Tibial nerve (tissue), 4 donors: ENCODE measurements around the gene ELAVL1. TPM values are rescaled to one million over a fixed set of nuclear protein-coding genes. Genes with fewer than 3 reads are reported as not detected.
"Not testable (repeated sequence)": the region's sequence is repeated elsewhere in the genome, so short reads cannot be mapped to it uniquely, and the experiment has no call there.

ENCODE experiments used
- DNase-seq, 2 donors: peaks; one replicate each; pipeline ENCODE4 v3.0.0-alpha.2; 2019; ENCODE audit warnings: low spot score in 2 of 2
- H3K27ac ChIP-seq, 4 donors: fragments of 200-600 bp; sonication (generic) in 3 of 4; one replicate each; pipeline ENCODE4 v1.5.1; 2017 to 2019; ENCODE audit warnings: mild to moderate bottlenecking in 1 of 4
- H3K27me3 ChIP-seq, 2 donors: fragments of 200-600 bp; sonication (generic) in 1 of 2; one replicate each; pipeline versions ENCODE4 v1.5.1 to v1.6.0; 2017 to 2019
- H3K36me3 ChIP-seq, 3 donors: fragments of 200-600 bp; sonication (generic); one replicate each; pipeline ENCODE4 v1.5.1; 2018 to 2019
- H3K4me1 ChIP-seq, 4 donors: fragments of 200-600 bp; sonication (generic) in 3 of 4; one replicate each; pipeline ENCODE4 v1.5.1; 2017 to 2019
- H3K4me3 ChIP-seq, 4 donors: fragments of 200-600 bp; sonication (generic) in 3 of 4; one replicate each; pipeline ENCODE4 v1.5.1; 2017 to 2019; ENCODE audit warnings: mild to moderate bottlenecking in 1 of 4, moderate library complexity in 1 of 4
- H3K9me3 ChIP-seq, 4 donors: fragments of 200-600 bp; sonication (generic) in 3 of 4; one replicate each; pipeline ENCODE4 v1.5.1; 2017 to 2019
- EP300 ChIP-seq, 2 donors: sonication (generic); formaldehyde crosslinking; IDR thresholded peaks; one replicate each; pipeline ENCODE4 v1.6.1; 2017; ENCODE audit warnings: antibody characterized with exemption in 2 of 2, mild to moderate bottlenecking in 1 of 2
- POLR2A ChIP-seq, 2 donors: fragments of 450-650 bp; IDR thresholded peaks; one replicate each; pipeline ENCODE4 v1.6.1; 2017; ENCODE audit warnings: antibody characterized with exemption in 2 of 2, mild to moderate bottlenecking in 2 of 2, moderate library complexity in 2 of 2
- WGBS, 2 donors: methylation state at CpG; one replicate each; pipeline ENCODE4 v1.1.5; 2018; 5-methylcytosine and 5-hydroxymethylcytosine counted together
- total RNA-seq, 4 donors: library from RNA; depleted of rRNA; stranded (reverse); fragments of >200 nt; gene quantifications; one replicate each; pipeline ENCODE4 v1.1.0, GENCODE V29; 2016
- TF ChIP-seq, protein P1 (sequence below), 5 experiments: fragments of 200-600 bp in 3 of 5; fragments of 450-650 bp in 2 of 5; sonication (generic) in 3 of 5; IDR thresholded peaks; one replicate each; pipeline ENCODE4 v1.5.1; 2016 to 2019; ENCODE audit warnings: antibody characterized with exemption in 5 of 5, mild to moderate bottlenecking in 3 of 5, moderate library complexity in 2 of 5

Gene ELAVL1
- total RNA-seq, 4 donors from 2014 or later: 25.8 to 36.4 (median 27.7) TPM

DNA sequence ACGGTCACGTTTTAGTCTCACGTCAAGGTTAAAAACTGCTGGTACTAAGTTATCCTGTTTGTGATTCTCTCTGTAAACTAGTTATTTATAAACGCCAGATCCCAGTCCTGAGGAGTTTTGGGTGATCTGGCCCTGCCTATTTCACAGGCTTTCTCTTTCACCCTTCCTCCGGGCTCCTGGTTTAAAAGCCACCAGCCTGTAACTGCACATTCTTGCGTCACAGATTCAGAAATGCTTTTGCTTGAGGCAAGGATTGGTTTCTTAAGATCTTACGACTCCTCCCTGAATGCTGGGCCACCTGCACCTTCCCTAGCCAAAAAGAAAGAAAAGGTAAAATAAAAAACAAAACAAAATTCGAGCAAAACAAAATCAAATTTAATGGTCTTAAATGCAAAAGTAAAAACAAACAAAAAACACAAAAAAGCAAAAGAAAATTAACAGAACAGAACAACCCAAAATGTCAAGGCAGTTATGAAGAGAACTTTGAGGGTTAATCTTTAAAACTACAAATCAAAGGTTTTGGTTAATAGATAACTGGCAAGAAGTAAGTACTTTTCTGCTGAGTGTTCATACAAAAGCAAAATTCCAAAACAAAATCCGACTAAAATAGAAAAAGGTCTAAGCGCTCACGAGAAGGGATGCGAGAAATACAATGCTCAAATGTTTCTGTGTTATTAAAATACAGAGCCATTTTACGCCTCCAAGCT lies 43.4 kb downstream of the ELAVL1 start:
- WGBS, 2 donors: 78 to 79% methylated on average over 13 of the region's 13 CpGs

DNA sequence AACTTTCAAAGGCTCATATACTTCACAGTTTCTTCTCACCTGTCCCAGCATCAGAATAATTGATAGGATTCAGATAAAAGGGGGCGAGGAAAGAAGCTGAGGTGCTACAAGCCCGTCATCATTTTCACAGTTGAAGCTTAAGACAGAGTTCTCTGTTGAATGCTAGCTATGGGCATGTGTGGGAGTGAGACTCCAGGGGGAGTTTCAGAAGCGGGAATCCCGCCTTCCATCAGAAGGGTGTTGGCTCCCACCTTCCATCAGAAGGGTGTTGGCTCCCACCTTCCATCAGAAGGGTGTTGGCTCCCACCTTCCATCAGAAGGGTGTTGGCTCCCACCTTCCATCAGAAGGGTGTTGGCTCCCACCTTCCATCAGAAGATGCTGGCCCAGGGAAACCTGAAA lies 44.4 kb downstream of the ELAVL1 start:
- not testable (repeated sequence) for H3K4me3 ChIP-seq, H3K27me3 ChIP-seq, H3K4me1 ChIP-seq

More for the DNA sequence above, 43.4 kb downstream of the ELAVL1 start:
- Histone ChIP-seq H3K27me3 (no peaks in the 10 kb centered on the region), H3K9me3 (no peaks in the 10 kb centered on the region), H3K27ac (no peak overlapping the region), H3K4me1 (peaks cover 0 to 6% (median 0%) of the 10 kb centered on the region in 4 donors), H3K4me3 (no peak overlapping the region), H3K36me3 (peaks cover 0 to 84% (median 20%) of the 10 kb centered on the region in 3 donors)
- DNase-seq: no peak
- TF ChIP-seq, protein P1, sequence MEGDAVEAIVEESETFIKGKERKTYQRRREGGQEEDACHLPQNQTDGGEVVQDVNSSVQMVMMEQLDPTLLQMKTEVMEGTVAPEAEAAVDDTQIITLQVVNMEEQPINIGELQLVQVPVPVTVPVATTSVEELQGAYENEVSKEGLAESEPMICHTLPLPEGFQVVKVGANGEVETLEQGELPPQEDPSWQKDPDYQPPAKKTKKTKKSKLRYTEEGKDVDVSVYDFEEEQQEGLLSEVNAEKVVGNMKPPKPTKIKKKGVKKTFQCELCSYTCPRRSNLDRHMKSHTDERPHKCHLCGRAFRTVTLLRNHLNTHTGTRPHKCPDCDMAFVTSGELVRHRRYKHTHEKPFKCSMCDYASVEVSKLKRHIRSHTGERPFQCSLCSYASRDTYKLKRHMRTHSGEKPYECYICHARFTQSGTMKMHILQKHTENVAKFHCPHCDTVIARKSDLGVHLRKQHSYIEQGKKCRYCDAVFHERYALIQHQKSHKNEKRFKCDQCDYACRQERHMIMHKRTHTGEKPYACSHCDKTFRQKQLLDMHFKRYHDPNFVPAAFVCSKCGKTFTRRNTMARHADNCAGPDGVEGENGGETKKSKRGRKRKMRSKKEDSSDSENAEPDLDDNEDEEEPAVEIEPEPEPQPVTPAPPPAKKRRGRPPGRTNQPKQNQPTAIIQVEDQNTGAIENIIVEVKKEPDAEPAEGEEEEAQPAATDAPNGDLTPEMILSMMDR (IDR thresholded peaks at IDR 0.05): no peak
- TF ChIP-seq EP300 (IDR thresholded peaks at IDR 0.05) (no peak), POLR2A (IDR thresholded peaks at IDR 0.05) (no peak)

DNA sequence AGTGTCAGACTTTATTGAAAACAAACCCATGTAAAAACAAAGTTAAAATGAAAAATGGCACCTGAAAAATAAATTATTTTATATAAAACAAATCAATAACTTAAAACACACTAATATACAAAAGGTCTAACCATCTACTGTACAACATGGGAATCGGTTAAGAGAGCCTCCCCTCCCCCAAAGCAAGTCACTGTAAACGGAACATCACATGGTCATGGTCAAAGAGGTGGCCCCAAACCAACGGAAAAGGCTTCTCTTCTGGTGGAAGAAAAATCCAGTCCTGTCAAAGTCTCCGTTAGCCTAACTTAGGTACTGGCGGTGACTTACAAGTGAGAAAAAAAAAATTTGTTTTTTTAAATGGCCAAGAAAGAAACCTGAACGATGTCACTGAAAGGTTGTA lies 46.2 kb downstream of the ELAVL1 start:
- Histone ChIP-seq H3K9me3 (no peaks in the 10 kb centered on the region), H3K4me3 (no peak overlapping the region), H3K27ac (no peak overlapping the region), H3K27me3 (no peaks in the 10 kb centered on the region), H3K4me1 (peaks cover 0 to 6% (median 0%) of the 10 kb centered on the region in 4 donors), H3K36me3 (peaks cover 0 to 56% (median 10%) of the 10 kb centered on the region in 3 donors)
- no peak for DNase-seq
- WGBS, 2 donors: 63 to 66% methylated on average over 6 of the region's 6 CpGs
- TF ChIP-seq POLR2A (IDR thresholded peaks at IDR 0.05): no peak
- no peak for TF ChIP-seq EP300 (IDR thresholded peaks at IDR 0.05)
- TF ChIP-seq, protein P1 (IDR thresholded peaks at IDR 0.05): no peak

More for the DNA sequence above, 44.4 kb downstream of the ELAVL1 start:
- not testable (repeated sequence) for H3K27ac ChIP-seq, H3K9me3 ChIP-seq, DNase-seq
- 76 to 77% methylated on average over 4 of the region's 4 CpGs for WGBS, 2 donors
- peaks cover 0 to 74% (median 13%) of the 10 kb centered on the region in 3 donors for H3K36me3 ChIP-seq

DNA sequence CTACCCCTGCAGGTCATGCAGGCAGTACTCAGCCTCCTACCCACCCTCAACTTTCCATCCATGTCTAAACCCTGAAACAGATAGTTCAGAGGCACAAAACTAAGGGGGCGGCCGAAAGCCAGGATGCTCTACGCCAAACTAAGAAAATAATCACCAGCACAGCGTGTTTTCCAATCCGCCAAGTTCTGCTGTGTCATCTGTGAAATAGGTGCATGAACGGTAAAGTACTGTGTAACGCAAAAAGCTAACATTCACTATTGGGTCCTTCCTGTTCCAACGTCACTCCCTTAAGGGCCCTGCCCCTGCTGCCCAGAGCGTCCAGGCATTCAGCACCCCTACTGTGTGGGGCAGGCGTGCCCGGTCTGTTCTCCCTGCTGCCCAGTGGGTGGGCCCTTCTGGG lies 49.7 kb downstream of the ELAVL1 start:
- Histone ChIP-seq H3K4me3 (no peak overlapping the region), H3K9me3 (no peaks in the 10 kb centered on the region), H3K27me3 (no peaks in the 10 kb centered on the region), H3K36me3 (peaks cover 0 to 23% (median 0%) of the 10 kb centered on the region in 3 donors), H3K27ac (no peak overlapping the region), H3K4me1 (peaks cover 0 to 12% (median 0%) of the 10 kb centered on the region in 4 donors)
- DNase-seq: no peak
- WGBS, 2 donors: 81 to 85% methylated on average over 11 of the region's 11 CpGs
- no peak for TF ChIP-seq POLR2A (IDR thresholded peaks at IDR 0.05)
- no peak for TF ChIP-seq EP300 (IDR thresholded peaks at IDR 0.05)
- TF ChIP-seq, protein P1 (IDR thresholded peaks at IDR 0.05): no peak

DNA sequence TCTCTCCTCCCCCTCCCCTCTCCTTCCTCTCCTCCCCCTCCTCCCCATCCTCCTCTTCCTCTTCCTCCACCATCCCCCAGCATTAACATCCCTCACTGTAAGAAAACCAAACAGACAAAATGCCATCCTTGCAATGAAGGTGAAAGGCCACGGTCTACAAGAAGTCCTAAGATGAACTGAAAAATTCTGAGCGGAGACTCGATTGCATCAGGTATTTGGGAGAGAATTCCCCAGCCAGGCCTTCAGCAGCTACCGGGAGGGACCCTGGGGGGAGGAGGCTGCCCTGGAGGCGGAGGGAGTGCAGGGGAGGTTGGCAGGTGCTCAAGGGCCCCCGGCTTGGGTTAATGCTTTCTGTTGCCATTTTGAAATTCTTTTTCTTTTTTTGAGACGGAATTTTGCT lies 51.9 kb downstream of the ELAVL1 start:
- Histone ChIP-seq H3K9me3 (no peaks in the 10 kb centered on the region), H3K27ac (no peak overlapping the region), H3K4me3 (no peak overlapping the region), H3K36me3 (peaks cover 0 to 13% (median 0%) of the 10 kb centered on the region in 3 donors), H3K27me3 (no peaks in the 10 kb centered on the region), H3K4me1 (peaks cover 0 to 6% (median 0%) of the 10 kb centered on the region in 4 donors)
- DNase-seq: no peak
- TF ChIP-seq POLR2A (IDR thresholded peaks at IDR 0.05) (no peak), EP300 (IDR thresholded peaks at IDR 0.05) (no peak)
- TF ChIP-seq, protein P1 (IDR thresholded peaks at IDR 0.05): no peak
- 64 to 70% methylated on average over 7 of the region's 7 CpGs for WGBS, 2 donors
